H1 (cell line): Measurements from ENCODE around the gene KRT23. TPM values are rescaled to one million over a fixed set of nuclear protein-coding genes. Genes with fewer than 3 reads are reported as not detected.

Source experiments
- CTCF ChIA-PET: fragments of 300-600 bp; sonication (Branson Sonifier 250); formaldehyde crosslinking; loops from one replicate; lab custom pipeline; 2021; ENCODE audit not compliant: partially characterized antibody; lab: Charles Lee
- POLR2A ChIA-PET: fragments of 300-600 bp; sonication (Branson Sonifier 250); formaldehyde crosslinking; loops from one replicate; lab custom pipeline; 2021; ENCODE audit warnings: inconsistent platforms; ENCODE audit not compliant: partially characterized antibody; lab: Charles Lee
- DNase-seq, 2 experiments: peaks; one replicate each; pipeline versions ENCODE4 v3.0.0 to v3.0.0-alpha.2; 2010 to 2022; ENCODE audit warnings: low spot score in 2 of 2, low read depth in 1 of 2, mixed read lengths in 1 of 2
- FAIRE-seq: peaks from 2 replicates; lab custom pipeline; 2011; peaks lifted over from hg19 to GRCh38; lab: Jason Lieb, UNC
- H2AFZ ChIP-seq: 2 replicates; pipeline ENCODE4 v1.8.1; 2012; ENCODE audit warnings: low read length, inconsistent platforms
- H2AK5ac ChIP-seq: 2 replicates; pipeline ENCODE4 v1.6.1; 2013; ENCODE audit warnings: low read depth, low read length
- H2BK120ac ChIP-seq: replicated peaks from 2 replicates; pipeline ENCODE3; 2013; ENCODE audit warnings: low read depth, low read length, inconsistent platforms
- H2BK12ac ChIP-seq: 2 replicates; pipeline ENCODE4 v1.6.1; 2013; ENCODE audit warnings: low read depth, low read length
- H2BK15ac ChIP-seq: 2 replicates; pipeline ENCODE4 v1.6.1; 2013; ENCODE audit warnings: low read length
- H2BK20ac ChIP-seq: 2 replicates; pipeline ENCODE4 v1.6.1; 2013; ENCODE audit warnings: low read length
- H2BK5ac ChIP-seq: 2 replicates; pipeline ENCODE4 v1.6.1; 2013; ENCODE audit warnings: low read depth, low read length
- H3K14ac ChIP-seq: 2 replicates; pipeline ENCODE4 v1.6.1; 2013; ENCODE audit warnings: inconsistent platforms; ENCODE audit not compliant: insufficient read length
- H3K18ac ChIP-seq: 2 replicates; pipeline ENCODE4 v1.6.1; 2013; ENCODE audit warnings: low read length; ENCODE audit errors: extremely low read depth
- H3K23ac ChIP-seq: 2 replicates; pipeline ENCODE4 v1.6.1; 2013; ENCODE audit warnings: inconsistent platforms; ENCODE audit not compliant: insufficient read length
- H3K23me2 ChIP-seq: 2 replicates; pipeline ENCODE4 v1.6.1; 2013; ENCODE audit warnings: low read depth, low read length
- H3K27ac ChIP-seq: 2 replicates; pipeline ENCODE4 v1.6.1; 2011; ENCODE audit warnings: low read depth, low read length, inconsistent platforms
- H3K27me3 ChIP-seq, 4 experiments: replicated peaks in 1 of 4; 1 replicate in 1 of 4; 2 replicates in 3 of 4; pipeline versions ENCODE4 v1.6.1 to v1.8.1; 2011 to 2013; ENCODE audit warnings: low read length in 3 of 4, mild to moderate bottlenecking in 3 of 4, inconsistent platforms in 2 of 4, mixed read lengths in 2 of 4, moderate library complexity in 1 of 4; ENCODE audit not compliant: control insufficient read depth in 3 of 4, insufficient read depth in 3 of 4; ENCODE audit errors: extremely low read depth in 1 of 4
- H3K36me3 ChIP-seq, 4 experiments: 2 replicates each; pipeline versions ENCODE4 v1.6.1 to v1.8.1; 2011 to 2013; ENCODE audit warnings: mild to moderate bottlenecking in 4 of 4, low read length in 3 of 4, moderate library complexity in 2 of 4, control low read depth in 1 of 4, inconsistent platforms in 1 of 4; ENCODE audit not compliant: insufficient read depth in 4 of 4, control insufficient read depth in 2 of 4
- H3K4ac ChIP-seq: replicated peaks from 2 replicates; pipeline ENCODE3; 2013; ENCODE audit warnings: low read length, low read depth, mixed read lengths, inconsistent platforms; ENCODE audit not compliant: insufficient read length
- H3K4me1 ChIP-seq, 4 experiments: replicated peaks in 1 of 4; 1 replicate in 1 of 4; 2 replicates in 3 of 4; pipeline versions ENCODE4 v1.6.1 to v1.8.1; 2011 to 2013; ENCODE audit warnings: low read length in 3 of 4, inconsistent platforms in 2 of 4, mixed read lengths in 1 of 4; ENCODE audit not compliant: insufficient read depth in 4 of 4, control insufficient read depth in 3 of 4
- H3K4me2 ChIP-seq, 2 experiments: 2 replicates each; pipeline versions ENCODE4 v1.6.1 to v1.8.1; 2011 to 2013; ENCODE audit warnings: low read depth in 2 of 2, low read length in 2 of 2, control low read depth in 1 of 2, inconsistent platforms in 1 of 2, mild to moderate bottlenecking in 1 of 2; ENCODE audit not compliant: insufficient read depth in 1 of 2
- H3K4me3 ChIP-seq, 4 experiments: fragments of 200-600, 300-600 bp in 1 of 4; sonication (generic), shearing (Covaris generic), sonication (Bioruptor Twin) in 1 of 4; 2 replicates each; pipeline versions ENCODE4 v1.5.1 to v1.8.1; 2011 to 2016; ENCODE audit warnings: low read length in 4 of 4, low read depth in 3 of 4, control low read depth in 2 of 4, inconsistent platforms in 2 of 4, mild to moderate bottlenecking in 2 of 4, mixed read lengths in 1 of 4, moderate library complexity in 1 of 4; ENCODE audit not compliant: insufficient read depth in 2 of 4; ENCODE audit errors: extremely low read depth in 1 of 4
- H3K56ac ChIP-seq: replicated peaks from 2 replicates; pipeline ENCODE3; 2013; ENCODE audit warnings: low read depth, mild to moderate bottlenecking, mixed read lengths, low read length, inconsistent platforms; ENCODE audit not compliant: insufficient read length
- H3K79me1 ChIP-seq: 2 replicates; pipeline ENCODE4 v1.6.1; 2013; ENCODE audit warnings: low read depth, low read length, control low read depth
- H3K79me2 ChIP-seq, 2 experiments: 2 replicates each; pipeline versions ENCODE4 v1.6.1 to v1.8.1; 2012 to 2013; ENCODE audit warnings: low read length in 2 of 2, mild to moderate bottlenecking in 2 of 2, inconsistent platforms in 1 of 2; ENCODE audit not compliant: insufficient read depth in 2 of 2, control insufficient read depth in 1 of 2
- H3K9ac ChIP-seq, 4 experiments: replicated peaks in 1 of 4; 1 replicate in 1 of 4; 2 replicates in 3 of 4; pipeline versions ENCODE4 v1.6.1 to v1.8.1; 2011 to 2013; ENCODE audit warnings: low read depth in 3 of 4, low read length in 3 of 4, control low read depth in 2 of 4, mild to moderate bottlenecking in 2 of 4, moderate library complexity in 2 of 4, inconsistent platforms in 1 of 4; ENCODE audit errors: extremely low read depth in 1 of 4
- H3K9me3 ChIP-seq, 2 experiments: 2 replicates each; pipeline versions ENCODE4 v1.6.1 to v1.8.1; 2012 to 2013; ENCODE audit warnings: mild to moderate bottlenecking in 2 of 2, moderate library complexity in 2 of 2, control low read depth in 1 of 2, inconsistent platforms in 1 of 2, low read depth in 1 of 2, low read length in 1 of 2, mixed read lengths in 1 of 2; ENCODE audit not compliant: insufficient read depth in 2 of 2
- H4K20me1 ChIP-seq, 2 experiments: replicated peaks in 1 of 2; 2 replicates each; pipeline versions ENCODE3 to v1.8.1; 2011 to 2013; ENCODE audit warnings: inconsistent platforms in 2 of 2, low read length in 2 of 2, mild to moderate bottlenecking in 1 of 2; ENCODE audit not compliant: insufficient read depth in 2 of 2, control insufficient read depth in 1 of 2
- H4K5ac ChIP-seq: 2 replicates; pipeline ENCODE4 v1.6.1; 2013; ENCODE audit warnings: low read length, low read depth, mixed read lengths, inconsistent platforms; ENCODE audit not compliant: insufficient read length
- H4K8ac ChIP-seq: 2 replicates; pipeline ENCODE4 v1.8.0; 2013; ENCODE audit warnings: mild to moderate bottlenecking, moderate library complexity, low read length, inconsistent platforms; ENCODE audit not compliant: insufficient read depth; ENCODE audit errors: extremely low read depth
- H4K91ac ChIP-seq: replicated peaks from 2 replicates; pipeline ENCODE3; 2013; ENCODE audit warnings: low read length, mixed read lengths, inconsistent platforms; ENCODE audit not compliant: insufficient read length
- RNF2 ChIP-seq: fragments of 200-900, 300-1000 bp; sonication (generic); IDR thresholded peaks from 2 replicates; pipeline ENCODE4 v1.7.1; 2016; ENCODE audit warnings: borderline replicate concordance, low read depth, mild to moderate bottlenecking, antibody characterized with exemption, low read length; ENCODE audit not compliant: poor library complexity, severe bottlenecking; ENCODE audit errors: missing control alignments
- SRF ChIP-seq: IDR thresholded peaks from 2 replicates; pipeline ENCODE4 v1.6.1; 2011; ENCODE audit warnings: mild to moderate bottlenecking, low read depth, low read length, moderate library complexity
- WGBS, 2 experiments: shearing (Covaris generic) in 1 of 2; methylation state at CpG; one replicate each; pipeline versions ENCODE4 v1.1.6 to v1.1.7; 2013 to 2015; ENCODE audit warnings: low lambda C conversion rate in 2 of 2, mixed read lengths in 2 of 2, inconsistent platforms in 1 of 2, low coverage in 1 of 2, missing lambda C conversion rate in 1 of 2; ENCODE audit not compliant: insufficient replicate concordance in 2 of 2, insufficient coverage in 1 of 2, insufficient read length in 1 of 2; ENCODE audit errors: extremely low coverage in 1 of 2, missing lambda C conversion rate in 1 of 2; 5-methylcytosine and 5-hydroxymethylcytosine counted together
- polyA plus RNA-seq, 7 experiments: library from polyadenylated mRNA; depleted of rRNA in 3 of 7; stranded (reverse) in 5 of 7; unstranded in 2 of 7; fragments of >200 nt in 5 of 7; fragments of 200-250 nt in 2 of 7; gene quantifications; 1 replicate in 5 of 7; 2 replicates in 1 of 7; 4 replicates in 1 of 7; pipeline versions ENCODE4 v1.2.1 to v1.2.3, GENCODE V29; 2011 to 2013; ENCODE audit warnings: missing spikeins in 2 of 7, mixed read lengths in 2 of 7
- total RNA-seq: library from RNA; stranded (reverse); fragmentation: NEBNext Ultra II Directional; extraction: Animal tissue kit (Norgen Biotek cat#: 25700); gene quantifications from 2 replicates; pipeline ENCODE4 v1.2.1, GENCODE V29; 2021

Gene KRT23
- total and polyA plus RNA-seq, 2 of the 8 experiments (the other 6 are each of a cell fraction or from before 2014, with no cell fraction given): not detected

GRCh38 chr17:40966848-40967247 is 29.4 kb upstream of the KRT23 start, which contains the start of gene KRT39:
KRT39 (minus strand) TSS chr17:40966948; CDS start chr17:40966856, 92 bp downstream.
- no peak within 1 kb of the TSS for H2BK20ac ChIP-seq
- H3K14ac ChIP-seq: no peak within 1 kb of the TSS
- H2BK120ac ChIP-seq: no peak within 1 kb of the TSS
- H3K9ac ChIP-seq: no peak within 1 kb of the TSS
- no peak within 1 kb of the TSS for H2BK12ac ChIP-seq
- H3K9me3 ChIP-seq: no peaks in the 10 kb centered on the region
- H2BK15ac ChIP-seq: no peak within 1 kb of the TSS
- no peak within 1 kb of the TSS for H3K27ac ChIP-seq
- H2BK5ac ChIP-seq: no peak within 1 kb of the TSS
- no peak within 1 kb of the TSS for H3K23ac ChIP-seq
- no peak within 1 kb of the TSS for H3K18ac ChIP-seq
- H3K23me2 ChIP-seq: no peaks in the 10 kb centered on the region
- H3K79me1 ChIP-seq: no peaks in the 10 kb centered on the region
- TF ChIP-seq SRF (no peak), RNF2 (no peak)
- no peak within 1 kb of the TSS for H3K4me2 ChIP-seq
- no peaks in the 10 kb centered on the region for H3K27me3 ChIP-seq
- POLR2A ChIA-PET: no interaction called here
- no peaks in the 10 kb centered on the region for H3K79me2 ChIP-seq
- no peaks in the 10 kb centered on the region for H3K36me3 ChIP-seq
- WGBS, 2 experiments: 88% methylated on average over 1 of the region's 1 CpG; no CpG with 5 or more reads in 1 of the 2 experiments
- H3K56ac ChIP-seq: no peak within 1 kb of the TSS
- H4K5ac ChIP-seq: no peak within 1 kb of the TSS
- CTCF ChIA-PET: interaction anchor here (1.0 kb wide), 1 partner anchor 12 kb away, joined by 4 read pairs; no protein-coding TSS in a partner anchor
- H2AK5ac ChIP-seq: no peak within 1 kb of the TSS
- H3K4me3 ChIP-seq: no peak within 1 kb of the TSS
- H4K91ac ChIP-seq: no peak within 1 kb of the TSS
- H3K4ac ChIP-seq: no peak within 1 kb of the TSS
- FAIRE-seq (no peak), DNase-seq (no peak)
- no peaks in the 10 kb centered on the region for H3K4me1 ChIP-seq
- H4K8ac ChIP-seq: no peak within 1 kb of the TSS
- no peak within 1 kb of the TSS for H2AFZ ChIP-seq
- H4K20me1 ChIP-seq: no peaks in the 10 kb centered on the region
